Lower leg skin (tissue), 3 donors: ENCODE results near the gene MELTF.

Source experiments
- CTCF ChIP-seq, 3 donors: fragments of 450-650 bp; IDR thresholded peaks; one replicate each; pipeline ENCODE4 v1.5.1; 2016; ENCODE audit warnings: antibody characterized with exemption in 3 of 3, mild to moderate bottlenecking in 3 of 3, moderate library complexity in 2 of 3
- POLR2A ChIP-seq, 2 donors: fragments of 450-650 bp; IDR thresholded peaks; one replicate each; pipeline ENCODE4 v1.6.1; 2016 to 2017; ENCODE audit warnings: antibody characterized with exemption in 2 of 2, mild to moderate bottlenecking in 1 of 2, moderate library complexity in 1 of 2

GRCh38 chr3:197040658-197041057 lies 11.0 kb upstream of the MELTF start:
- TF ChIP-seq POLR2A (IDR thresholded peaks at IDR 0.05) (no peak), CTCF (IDR thresholded peaks at IDR 0.05) (no peak)
